Right renal cortex interstitium (tissue), 3 donors: ENCODE measurements around the gene ZNF214. TPM values are rescaled to one million over a fixed set of nuclear protein-coding genes. Genes with fewer than 3 reads are reported as not detected.

Source experiments
- DNase-seq, 3 donors: peaks; one replicate each; pipeline ENCODE4 v3.0.0-alpha.2; 2013; ENCODE audit warnings: low read depth in 3 of 3, low spot score in 2 of 3
- polyA plus RNA-seq, 3 donors: library from polyadenylated mRNA; unstranded; fragments of 120-200 nt; gene quantifications; one replicate each; pipeline ENCODE4 v1.2.1, GENCODE V29; 2013; ENCODE audit not compliant: insufficient read length in 3 of 3

ZNF214 gene
- polyA plus RNA-seq = 10 to 100 TPM; 11.8 to 13.9 (median 13.7) TPM

DNA sequence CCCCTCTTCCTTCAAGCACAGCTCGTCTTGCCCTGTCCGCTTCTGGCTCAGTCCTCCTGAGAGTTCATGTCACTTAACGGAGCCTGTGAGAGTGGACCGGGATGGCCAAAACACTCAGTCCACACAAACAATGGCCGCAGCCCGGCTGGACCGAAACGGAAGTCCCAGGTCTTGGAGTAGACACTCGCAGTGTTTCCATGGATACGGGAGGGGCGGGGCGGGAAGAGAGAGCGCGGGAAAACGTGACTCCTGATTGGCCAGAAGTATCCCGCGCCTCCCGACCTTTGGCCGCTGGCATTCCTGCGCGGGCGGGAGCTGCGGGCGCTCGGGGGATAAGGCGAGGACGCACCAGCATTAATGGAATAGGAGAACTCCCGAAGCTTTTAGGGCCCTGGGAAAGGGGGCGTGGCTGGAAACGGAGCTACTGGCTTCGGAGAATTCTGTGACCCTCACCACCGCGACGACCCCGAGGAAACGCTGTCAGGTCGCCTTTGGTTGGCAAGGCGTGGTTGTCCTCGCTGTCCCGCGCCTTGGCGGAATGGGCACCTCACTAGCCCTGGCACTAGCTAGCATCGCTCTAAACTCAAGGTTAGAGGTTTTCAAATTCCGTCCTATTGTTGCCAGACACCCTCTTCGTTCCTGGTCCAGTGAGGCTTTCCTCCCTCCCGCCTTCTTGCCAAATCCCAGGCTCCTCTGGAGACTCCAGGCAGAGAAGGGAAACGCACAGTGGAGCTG, at the start of gene ZNF214, which contains the start of gene NLRP14:
ZNF214 (minus strand) TSS at position 164 of the 735 bp plus-strand sequence. CDS start 17,511 bp downstream, outside the sequence.
NLRP14 (plus strand) TSS at position 297 of the 735 bp plus-strand sequence. CDS start 18,108 bp downstream, outside the sequence.
- peak; percentile 90 to 96 (median 94) for DNase-seq

DNA sequence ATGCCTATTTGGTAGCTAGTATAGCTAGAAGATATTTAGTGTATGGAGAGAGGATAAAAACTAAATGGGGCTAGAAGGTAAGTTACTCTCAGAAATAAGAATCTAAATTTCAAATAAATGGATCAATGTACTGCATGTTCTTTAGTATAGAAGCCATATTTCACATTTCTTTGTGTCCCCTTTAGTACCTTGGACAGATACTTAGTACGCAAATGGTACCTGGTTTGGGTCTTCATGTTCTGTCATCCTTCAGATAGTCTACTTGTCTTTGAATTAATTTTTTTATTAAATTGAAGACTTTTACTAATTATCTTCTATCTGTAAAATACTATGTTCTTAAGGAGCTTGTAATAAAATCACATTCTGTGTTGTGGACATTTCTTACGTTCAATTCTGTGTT, 42.4 kb upstream of the ZNF214 start:
- DNase-seq = no peak

DNA sequence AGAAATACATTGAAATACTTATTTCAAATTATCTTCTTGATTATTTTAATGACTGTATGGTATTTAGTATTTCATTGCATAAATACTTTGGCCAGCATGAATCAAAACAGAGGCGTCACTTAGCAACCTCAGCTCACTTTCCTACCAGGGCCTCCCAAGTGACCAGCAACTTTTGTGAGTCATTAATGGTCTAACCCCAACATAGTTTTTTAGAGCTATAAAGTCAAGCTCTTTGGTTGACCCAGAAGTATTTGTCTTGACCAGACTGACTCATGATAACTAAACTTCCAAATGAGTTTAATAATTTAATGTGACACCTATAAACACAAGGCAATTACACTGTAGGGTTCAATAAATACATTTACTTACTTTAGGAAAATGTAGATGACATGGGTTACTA, 40.7 kb upstream of the ZNF214 start:
- no peak for DNase-seq

DNA sequence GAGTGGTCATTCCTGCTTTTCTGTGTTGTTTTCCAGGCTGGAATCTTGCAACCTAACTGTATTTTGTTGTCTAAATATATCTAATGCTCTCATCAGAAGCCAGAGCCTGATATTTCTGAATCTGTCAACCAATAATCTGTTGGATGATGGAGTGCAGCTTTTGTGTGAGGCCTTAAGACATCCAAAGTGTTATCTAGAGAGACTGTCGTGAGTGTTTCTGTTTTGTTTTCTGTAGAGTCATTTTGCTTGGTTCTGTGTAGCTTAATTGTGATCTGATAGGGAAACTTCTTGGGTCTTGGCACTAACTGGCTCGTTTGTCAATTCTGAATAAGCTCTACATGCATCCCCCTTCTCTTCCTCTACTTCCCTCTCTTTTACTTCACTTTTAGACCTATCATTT, 37.5 kb upstream of the ZNF214 start:
- no peak for DNase-seq

DNA sequence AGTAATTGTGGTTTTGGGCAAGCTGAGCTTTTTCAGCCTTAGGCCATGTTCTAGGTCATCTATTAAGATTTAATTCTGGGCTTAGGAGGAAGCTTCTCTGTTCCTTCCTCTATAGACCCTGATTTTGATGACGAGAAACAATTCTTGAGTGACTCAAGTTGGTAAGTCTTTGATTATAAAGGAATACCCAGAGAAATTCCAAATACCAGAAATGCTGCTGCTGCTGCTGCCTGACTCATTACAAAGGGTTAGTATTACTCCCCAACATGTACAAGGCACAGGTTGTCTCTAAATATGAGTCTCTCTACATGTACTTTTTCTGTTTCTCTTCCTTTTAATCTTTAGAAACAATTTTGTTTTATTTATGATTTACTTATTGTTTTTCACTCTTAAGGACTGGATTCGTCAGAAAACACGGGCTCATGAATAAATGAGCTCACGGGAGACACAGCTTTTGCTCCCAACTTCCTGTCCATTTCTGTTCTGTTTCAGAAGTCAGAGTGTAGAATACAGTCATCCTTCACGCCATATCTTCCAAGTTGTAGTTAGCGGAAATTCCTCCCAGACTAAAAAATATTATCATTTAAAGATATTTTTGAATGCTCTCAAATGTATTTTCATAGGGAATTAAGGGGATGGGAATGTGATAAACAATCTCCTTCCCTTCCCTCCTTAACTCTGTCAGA, 36.8 kb upstream of the ZNF214 start:
- no peak for DNase-seq

DNA sequence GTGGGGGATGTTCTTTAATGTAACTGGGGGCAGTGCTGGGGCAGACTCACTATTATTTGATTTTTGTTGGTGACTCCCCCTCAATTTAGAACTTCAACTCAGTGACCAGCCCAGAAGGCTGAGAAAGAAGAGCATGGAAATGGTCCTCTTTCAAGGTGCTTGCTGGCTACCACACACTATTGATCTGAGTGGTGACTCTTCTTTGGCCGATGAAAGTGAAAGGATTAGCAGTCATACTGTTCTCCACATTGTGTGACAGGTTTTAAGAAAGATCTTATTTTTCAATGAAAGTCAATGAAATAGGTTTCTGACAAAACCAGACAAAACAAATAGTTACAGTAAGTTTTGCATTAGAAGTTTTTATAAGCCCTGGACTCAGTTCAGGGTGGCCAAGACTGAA, 30.0 kb upstream of the ZNF214 start:
- no peak for DNase-seq

DNA sequence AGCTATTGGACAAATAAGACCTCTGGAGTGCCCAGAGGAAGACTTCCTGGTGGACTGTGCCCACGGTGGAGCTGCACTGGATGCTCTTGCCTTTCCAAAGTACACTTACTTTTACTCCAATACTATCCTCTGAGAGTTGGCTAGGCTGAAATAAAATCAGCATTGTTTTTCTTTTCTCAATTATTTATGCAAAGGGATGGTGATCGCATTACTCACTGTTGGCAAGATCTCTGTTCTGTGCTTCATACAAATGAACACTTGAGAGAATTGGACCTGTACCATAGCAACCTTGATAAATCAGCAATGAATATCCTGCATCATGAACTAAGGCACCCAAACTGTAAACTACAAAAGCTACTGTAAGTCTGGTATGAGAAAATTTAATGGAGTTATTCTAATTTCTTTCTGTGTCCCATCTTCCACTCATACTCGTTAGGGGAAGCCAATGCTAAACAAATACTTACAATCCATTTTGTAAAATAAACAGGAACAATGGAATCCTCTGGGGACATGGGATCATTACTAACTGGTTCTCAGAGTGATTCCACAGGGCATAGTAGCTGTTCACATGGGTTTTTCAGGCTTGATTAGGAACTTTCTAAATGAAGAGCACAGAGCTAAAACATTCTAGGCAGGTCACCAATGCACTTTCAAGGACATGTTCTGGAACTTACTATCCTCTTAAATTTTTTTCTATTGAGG, 26.5 kb upstream of the ZNF214 start:
- DNase-seq = no peak

DNA sequence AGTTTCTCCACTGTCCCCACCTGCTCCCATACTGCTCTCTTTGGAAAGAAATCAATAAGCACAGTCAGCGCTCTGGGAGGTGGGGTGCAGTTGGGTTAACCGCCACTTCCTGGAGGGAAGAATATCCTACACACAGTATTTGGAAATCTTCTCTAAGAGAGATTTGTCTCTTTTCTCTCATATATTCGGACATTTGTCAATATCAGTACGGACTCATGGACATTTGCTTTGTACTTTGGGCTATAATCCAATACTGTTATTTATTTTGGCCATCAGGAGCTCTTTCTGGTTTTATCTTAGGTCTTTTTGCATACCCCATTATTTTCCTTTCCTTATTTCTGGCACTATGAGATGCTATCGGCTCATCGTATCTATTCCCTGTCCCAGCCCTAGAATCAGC, 13.9 kb upstream of the ZNF214 start:
- DNase-seq = no peak

DNA sequence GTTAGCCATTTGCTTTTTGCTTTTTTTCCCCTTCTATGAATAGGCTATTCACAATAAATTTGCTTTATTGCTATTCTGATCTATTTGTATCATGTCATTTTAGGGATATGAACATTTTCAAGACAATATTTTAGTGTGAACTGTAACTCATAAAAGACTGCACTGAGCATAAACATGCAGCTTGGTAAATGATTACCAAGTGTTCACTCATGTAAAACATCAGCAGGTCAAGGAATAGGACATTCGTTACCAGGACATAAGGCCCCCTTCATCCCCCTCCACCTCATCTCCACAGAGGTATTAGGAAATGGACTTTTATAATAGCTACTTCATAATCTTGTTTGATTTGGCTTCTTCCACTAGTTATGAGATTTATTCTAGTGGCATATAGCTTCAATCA, 12.5 kb upstream of the ZNF214 start:
- no peak for DNase-seq

DNA sequence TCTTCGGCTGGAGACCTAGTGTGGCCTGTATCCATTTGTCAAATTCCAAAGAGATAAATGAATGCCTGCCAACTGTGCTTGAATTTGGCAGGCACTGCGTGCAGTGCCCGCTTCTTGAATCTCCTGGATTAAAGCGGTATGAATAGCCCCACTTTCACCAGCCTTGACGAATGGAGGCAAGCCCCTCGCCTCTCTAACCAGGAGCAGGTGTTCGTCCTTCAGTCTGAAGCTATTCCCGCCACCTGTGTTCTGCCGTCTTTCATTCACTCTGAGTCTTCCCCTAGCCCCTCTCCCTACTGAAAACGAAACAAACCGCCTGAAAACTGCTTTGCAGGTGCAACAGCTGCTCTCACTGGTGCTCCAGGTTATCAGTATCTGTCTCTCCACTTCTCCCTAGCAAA, 11.3 kb upstream of the ZNF214 start:
- DNase-seq = no peak

DNA sequence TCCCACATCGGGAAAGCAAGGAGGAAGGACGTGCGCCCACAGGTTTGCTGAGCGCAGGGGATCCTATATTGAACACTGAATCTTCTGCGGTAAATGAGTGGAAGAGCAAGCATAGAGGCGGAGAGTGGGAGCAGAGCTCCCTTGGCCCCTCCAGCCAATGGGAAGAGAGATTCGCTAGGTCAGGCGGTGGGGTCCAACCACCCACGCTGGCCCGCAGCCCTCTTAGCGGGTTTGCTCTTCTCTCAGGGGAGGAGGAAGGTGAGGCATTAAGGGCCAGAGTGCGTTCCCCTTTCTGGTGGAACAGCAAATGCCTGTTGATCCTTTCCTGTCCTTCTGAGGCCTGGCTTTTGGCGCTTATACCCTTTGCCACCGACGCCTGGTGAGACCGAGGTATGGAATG, 10.7 kb upstream of the ZNF214 start:
- no peak for DNase-seq

DNA sequence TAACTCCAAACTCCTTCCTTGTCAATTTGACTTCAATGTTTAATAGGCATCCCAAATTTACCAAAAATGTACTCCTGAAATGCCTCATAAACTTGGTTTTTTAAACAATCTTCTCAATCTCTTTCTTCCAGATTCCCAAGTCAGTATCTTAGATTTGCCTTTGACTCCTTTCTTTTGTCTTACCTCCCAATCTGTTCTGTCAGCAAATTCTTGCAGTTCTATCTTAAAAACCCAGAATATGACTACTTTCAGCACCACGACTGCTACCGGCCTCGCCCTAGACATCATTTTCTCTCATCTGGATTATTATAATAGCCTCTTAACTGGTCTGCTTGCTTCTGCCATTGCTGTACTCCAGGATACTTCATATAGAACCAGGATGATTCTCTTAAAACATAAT, 8.0 kb upstream of the ZNF214 start:
- no peak for DNase-seq

DNA sequence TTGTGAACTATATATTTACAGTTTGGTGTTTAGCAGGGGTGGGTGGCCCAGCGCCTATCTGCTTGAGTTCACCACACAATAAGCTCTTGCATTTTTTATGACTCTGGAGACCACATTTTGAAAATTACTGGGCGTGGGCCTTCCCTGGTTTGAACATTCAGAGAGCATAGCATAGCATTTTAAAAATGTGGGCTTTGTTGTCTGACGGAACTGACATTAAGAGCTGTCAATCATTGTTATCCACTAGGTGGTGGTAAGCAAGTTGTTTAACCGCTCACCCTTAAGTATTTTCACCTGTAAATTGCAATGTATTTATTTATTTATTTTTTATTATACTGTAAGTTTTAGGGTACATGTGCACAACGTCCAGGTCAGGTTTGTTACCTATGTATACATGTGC, 1.2 kb upstream of the ZNF214 start:
- no peak for DNase-seq

DNA sequence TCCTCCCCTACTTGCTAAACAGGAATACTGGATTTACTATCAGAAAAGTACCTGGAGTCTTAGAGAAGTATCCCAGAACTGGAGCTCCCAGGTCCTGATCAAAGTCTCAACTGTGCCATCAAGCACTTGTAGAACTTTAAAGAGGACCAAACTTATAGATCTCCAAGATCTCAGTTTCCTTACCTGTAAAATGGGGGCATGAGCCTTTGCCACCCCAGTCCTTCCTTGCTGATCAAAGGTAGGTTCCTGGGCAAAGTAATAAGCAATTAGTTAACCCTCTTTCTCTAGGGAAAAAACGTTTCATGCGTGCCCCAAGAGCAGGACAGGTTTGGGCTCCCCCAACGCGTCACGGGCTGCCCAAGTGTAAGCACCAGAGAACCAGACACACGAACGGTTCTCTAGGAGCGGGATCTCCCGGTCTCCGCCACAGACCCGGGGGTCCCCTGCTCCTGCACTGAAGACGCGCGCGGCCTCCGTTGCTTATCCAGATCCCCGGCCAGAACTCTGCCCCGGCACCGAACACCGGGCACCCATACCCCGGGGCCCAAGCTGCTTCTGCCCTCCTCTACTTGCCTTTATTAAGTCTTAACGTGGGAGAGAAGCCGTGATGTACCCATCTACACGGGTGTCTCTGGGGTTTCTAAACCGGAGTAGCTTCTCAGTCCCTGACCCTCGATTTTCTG, 505 bp downstream of the ZNF214 start:
- DNase-seq = no peak

DNA sequence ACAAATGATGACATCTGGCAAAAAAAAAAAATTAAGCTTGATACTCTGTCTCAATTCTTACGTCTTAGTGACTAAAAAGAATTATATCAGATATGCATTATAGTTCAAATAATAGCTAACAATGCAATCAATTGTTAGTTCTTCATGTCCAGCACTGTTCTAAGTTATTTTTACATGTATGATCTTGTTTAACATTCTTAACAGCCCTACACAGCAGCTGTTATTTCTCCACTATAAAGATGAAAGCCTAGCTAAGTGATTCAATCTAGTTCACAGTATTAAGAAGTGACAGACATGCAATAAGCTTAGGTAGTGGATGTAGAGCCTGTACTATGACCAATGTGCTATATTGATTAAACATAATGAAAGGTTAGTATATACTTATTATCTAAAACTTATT, 4.1 kb downstream of the ZNF214 start:
- no peak for DNase-seq

DNA sequence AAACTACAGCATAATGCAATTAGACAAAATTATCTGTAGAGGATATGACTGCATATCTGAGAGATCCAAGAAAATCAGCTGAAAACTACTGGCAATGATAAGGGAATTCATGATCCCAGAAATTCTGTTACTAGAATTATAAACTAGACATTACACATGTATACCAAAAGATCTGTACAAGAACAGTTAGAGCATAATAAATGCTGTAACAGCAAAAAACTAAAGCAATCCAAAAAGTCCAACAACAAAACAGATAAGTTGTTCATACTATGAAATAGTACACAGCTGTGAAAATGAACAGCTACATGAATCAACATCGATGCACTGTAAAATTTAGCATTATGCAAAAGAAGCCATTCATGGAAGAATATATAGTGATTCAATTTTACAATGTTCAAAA, 6.0 kb downstream of the ZNF214 start:
- DNase-seq = no peak

DNA sequence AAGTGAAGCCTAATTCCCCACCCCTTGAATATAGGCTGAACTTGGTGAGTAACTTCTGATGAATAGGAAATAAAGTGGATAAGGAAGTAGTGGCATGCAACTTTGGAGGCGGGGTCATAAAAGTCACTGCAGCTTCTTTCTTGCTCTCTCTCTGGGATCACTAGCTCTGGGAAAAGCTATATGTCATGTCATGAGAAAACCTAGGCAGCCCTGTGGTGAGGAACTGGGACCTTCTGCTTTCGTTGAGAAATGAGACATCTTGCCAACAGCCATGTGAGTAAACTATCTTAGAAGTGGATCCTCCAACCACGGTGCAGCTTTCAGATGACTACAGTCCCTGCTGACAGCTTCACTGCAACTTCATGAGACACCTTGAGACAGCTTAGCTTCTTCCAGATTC, 15.7 kb downstream of the ZNF214 start:
- DNase-seq = no peak

DNA sequence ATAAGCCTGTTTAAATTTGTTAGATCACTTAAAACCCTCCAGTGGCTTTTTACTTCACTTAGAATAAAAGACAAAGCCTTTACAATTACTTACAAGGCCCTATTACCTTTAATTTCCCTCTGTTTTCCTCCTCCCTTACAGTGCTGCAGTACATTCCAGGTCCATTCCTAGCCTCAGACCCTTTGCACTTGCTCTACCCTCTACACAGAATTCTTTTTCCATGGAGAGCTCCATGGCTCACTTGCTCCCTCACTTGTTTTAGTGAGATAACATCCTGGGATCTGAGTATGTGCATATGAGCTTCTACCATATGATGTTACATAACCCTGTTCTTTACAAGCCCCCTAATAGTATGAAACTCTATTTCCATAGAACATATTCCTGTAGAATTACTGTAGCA, 24.4 kb downstream of the ZNF214 start:
- no peak for DNase-seq

DNA sequence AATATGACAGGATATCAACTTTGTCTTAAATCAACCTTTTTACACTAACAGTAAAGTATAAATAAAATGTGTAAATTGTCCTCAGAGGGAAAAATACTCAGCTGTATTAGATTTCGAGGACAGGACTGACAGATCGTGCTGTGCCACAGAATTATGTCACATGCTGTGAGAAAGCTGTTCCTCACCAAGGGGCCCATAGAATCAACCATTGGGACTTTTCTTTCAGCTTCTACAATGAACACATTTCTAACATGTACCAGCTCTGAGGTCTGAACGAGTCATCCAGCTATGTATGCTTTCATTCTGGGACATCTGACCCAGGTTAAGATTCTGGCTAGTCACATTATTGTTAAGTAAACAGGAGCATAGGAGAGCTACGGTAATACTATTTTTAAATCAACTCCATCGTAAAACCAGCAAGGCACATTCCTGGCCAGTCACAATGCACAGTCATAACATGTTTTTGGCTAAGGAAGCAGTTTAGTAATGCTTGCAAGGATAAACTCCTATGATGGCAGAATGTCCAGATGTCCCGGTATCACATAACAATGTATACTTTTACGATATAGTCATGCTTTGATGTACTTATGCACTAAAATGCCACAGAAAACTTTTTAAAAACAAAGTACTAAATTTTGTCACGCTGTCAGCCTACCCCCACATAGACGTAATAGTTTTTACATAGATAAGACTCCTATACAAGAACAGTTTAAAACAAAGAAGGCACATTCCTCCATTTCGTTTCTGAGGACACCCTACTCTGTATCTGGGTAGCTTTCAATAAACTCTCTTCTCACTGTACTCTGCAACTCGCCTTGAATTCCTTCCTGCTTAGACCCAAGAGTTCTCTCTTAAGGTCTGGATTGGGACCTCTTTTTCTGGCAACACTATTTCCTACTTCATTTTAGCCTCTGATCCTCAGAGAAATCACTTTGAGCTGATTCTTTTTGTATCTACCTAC, 27.4 kb downstream of the ZNF214 start:
- DNase-seq = peak in 1 of 3 donors; percentile 1

DNA sequence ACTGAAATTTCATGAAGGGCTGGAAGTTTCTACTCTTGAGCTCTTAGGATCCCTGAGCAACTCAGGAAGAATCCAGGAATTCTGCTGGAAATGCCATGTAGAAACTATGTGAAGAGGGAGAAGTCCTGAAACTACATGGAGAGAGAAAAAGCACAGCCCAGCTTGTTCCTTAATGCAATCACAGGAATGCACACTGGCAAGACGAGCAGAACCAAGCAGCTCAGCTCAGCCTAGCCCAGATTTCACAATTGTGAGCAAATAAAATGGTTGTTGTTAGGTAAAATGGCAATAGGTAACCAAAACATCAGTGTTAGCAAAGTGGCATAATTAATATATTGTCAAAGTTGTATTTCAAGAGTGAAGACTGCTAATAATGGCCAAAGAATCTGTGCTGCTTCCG, 28.1 kb downstream of the ZNF214 start:
- no peak for DNase-seq
